Ascending aorta (tissue), 2 donors: ENCODE data around the gene NOP58. TPM values are rescaled to one million over a fixed set of nuclear protein-coding genes. Genes with fewer than 3 reads are reported as not detected.
A peak's percentile ranks its signal among the peaks of the same experiment; 100 is the strongest.

Experiments used
- DNase-seq, 2 donors: peaks; one replicate each; pipeline ENCODE4 v3.0.0-alpha.2; 2019; ENCODE audit warnings: low spot score in 2 of 2
- H3K27ac ChIP-seq, 2 donors: fragments of 200-600 bp; sonication (generic); one replicate each; pipeline ENCODE4 v1.5.1; 2016 to 2017; ENCODE audit warnings: mild to moderate bottlenecking in 1 of 2
- H3K27me3 ChIP-seq: fragments of 200-600 bp; sonication (generic); one replicate; pipeline ENCODE4 v1.5.1; 2017
- H3K36me3 ChIP-seq, 2 donors: fragments of 200-600 bp; sonication (generic); one replicate each; pipeline ENCODE4 v1.5.1; 2016
- H3K4me1 ChIP-seq, 2 donors: fragments of 200-600 bp; sonication (generic); one replicate each; pipeline ENCODE4 v1.5.1; 2016 to 2017; ENCODE audit warnings: mild to moderate bottlenecking in 1 of 2
- H3K4me3 ChIP-seq, 2 donors: fragments of 200-600 bp; sonication (generic); one replicate each; pipeline ENCODE4 v1.5.1; 2016 to 2017; ENCODE audit warnings: mild to moderate bottlenecking in 1 of 2
- H3K9me3 ChIP-seq, 2 donors: fragments of 200-600 bp; sonication (generic); one replicate each; pipeline ENCODE4 v1.5.1; 2016
- intact Hi-C: fragments of 100-400 bp; cut with DNase I; formaldehyde crosslinking; loops from one replicate; pipeline ENCODE4 v1.15.1; 2023
- total RNA-seq: library from RNA; depleted of rRNA; stranded (reverse); fragments of >200 nt; gene quantifications from one replicate; pipeline ENCODE4 v1.1.0, GENCODE V29; 2016
- TF ChIP-seq, protein P1 (sequence below), 3 experiments: fragments of 200-600 bp in 2 of 3; fragments of 450-650 bp in 1 of 3; sonication (generic) in 2 of 3; IDR thresholded peaks; one replicate each; pipeline ENCODE4 v1.5.1; 2016 to 2019; ENCODE audit warnings: antibody characterized with exemption in 3 of 3, mild to moderate bottlenecking in 1 of 3, moderate library complexity in 1 of 3

The NOP58 gene
- total RNA-seq, 1 donor from 2014 or later = 65.8 TPM

DNA sequence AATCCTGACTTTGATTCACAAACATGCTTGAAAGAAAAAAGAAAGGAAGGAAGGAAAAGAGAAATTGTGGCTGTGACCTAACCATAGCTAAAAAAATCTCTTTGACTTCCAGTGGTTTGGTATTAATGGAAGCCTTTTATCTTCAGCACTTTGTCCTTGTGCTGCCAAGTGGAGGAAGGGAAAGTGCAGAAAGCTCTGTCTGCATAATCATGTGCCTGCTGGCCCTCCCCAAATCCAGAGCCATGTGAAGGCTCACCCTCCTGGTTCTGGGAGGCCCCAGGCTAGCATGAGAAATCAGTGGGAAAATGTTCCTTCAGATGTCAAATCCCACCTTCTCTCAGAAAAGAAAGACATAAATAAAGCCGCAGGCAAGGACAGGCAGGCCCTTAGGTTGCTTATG, 62.3 kb downstream of the NOP58 start:
- no peak for DNase-seq
- no peak overlapping the region for H3K27ac ChIP-seq
- H3K9me3 ChIP-seq = no peaks in the 10 kb centered on the region
- intact Hi-C loops = no loop called here
- peaks cover 0 to 3% of the 10 kb centered on the region in 2 donors for H3K36me3 ChIP-seq
- no peaks in the 10 kb centered on the region for H3K4me1 ChIP-seq
- H3K27me3 ChIP-seq = no peaks in the 10 kb centered on the region
- TF ChIP-seq, protein P1, sequence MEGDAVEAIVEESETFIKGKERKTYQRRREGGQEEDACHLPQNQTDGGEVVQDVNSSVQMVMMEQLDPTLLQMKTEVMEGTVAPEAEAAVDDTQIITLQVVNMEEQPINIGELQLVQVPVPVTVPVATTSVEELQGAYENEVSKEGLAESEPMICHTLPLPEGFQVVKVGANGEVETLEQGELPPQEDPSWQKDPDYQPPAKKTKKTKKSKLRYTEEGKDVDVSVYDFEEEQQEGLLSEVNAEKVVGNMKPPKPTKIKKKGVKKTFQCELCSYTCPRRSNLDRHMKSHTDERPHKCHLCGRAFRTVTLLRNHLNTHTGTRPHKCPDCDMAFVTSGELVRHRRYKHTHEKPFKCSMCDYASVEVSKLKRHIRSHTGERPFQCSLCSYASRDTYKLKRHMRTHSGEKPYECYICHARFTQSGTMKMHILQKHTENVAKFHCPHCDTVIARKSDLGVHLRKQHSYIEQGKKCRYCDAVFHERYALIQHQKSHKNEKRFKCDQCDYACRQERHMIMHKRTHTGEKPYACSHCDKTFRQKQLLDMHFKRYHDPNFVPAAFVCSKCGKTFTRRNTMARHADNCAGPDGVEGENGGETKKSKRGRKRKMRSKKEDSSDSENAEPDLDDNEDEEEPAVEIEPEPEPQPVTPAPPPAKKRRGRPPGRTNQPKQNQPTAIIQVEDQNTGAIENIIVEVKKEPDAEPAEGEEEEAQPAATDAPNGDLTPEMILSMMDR (IDR thresholded peaks at IDR 0.05) = no peak
- no peak overlapping the region for H3K4me3 ChIP-seq

DNA sequence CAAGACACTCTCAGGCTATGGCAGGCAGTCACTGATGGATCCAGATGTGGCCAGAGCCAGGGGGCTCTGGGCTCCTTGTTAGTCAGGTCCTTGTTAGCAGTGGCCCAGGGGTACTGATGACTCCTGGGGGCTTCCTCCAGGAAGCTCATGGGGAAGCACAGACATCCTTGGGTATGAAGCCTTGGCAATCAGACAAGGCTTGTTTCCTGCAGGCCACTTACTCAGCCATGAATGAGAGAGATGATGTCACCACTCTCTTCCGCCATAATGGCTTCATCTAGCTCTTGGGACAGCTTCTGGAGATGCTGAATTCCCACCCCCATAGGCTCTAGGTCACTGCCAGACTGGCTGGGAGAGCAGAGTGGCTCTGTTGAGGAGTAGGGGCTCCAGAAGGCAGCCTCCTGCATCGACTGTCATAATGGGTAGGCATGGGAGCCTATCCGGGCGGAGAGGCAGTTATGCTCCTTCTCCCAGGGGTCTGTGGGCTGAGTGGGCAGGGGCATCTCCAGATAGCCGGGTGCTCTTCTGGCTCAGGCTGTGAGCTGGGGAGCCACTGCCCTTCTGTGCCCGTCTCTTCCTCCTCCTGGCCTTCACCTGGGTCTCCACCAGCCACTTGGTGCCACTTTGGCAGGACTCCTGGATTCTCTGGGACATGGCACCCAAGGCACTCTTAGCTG, 70.4 kb downstream of the NOP58 start:
- no peak overlapping the region for H3K27ac ChIP-seq
- no peaks in the 10 kb centered on the region for H3K27me3 ChIP-seq
- intact Hi-C loops = no loop called here
- TF ChIP-seq, protein P1 (IDR thresholded peaks at IDR 0.05) = no peak
- no peaks in the 10 kb centered on the region for H3K4me1 ChIP-seq
- no peak overlapping the region for H3K4me3 ChIP-seq
- H3K9me3 ChIP-seq = no peaks in the 10 kb centered on the region
- DNase-seq = peak in 1 of 2 donors; percentile 45
- no peaks in the 10 kb centered on the region for H3K36me3 ChIP-seq

GRCh38 chr2:202337151-202337550, 71.6 kb downstream of the NOP58 start:
- TF ChIP-seq, protein P1 (IDR thresholded peaks at IDR 0.05) = no peak
- no peaks in the 10 kb centered on the region for H3K9me3 ChIP-seq
- DNase-seq = peak in 1 of 2 donors; percentile 28

GRCh38 chr2:202337706-202338346, 72.3 kb downstream of the NOP58 start:
- TF ChIP-seq, protein P1 (IDR thresholded peaks at IDR 0.05) = no peak
- Histone ChIP-seq H3K4me1 (no peaks in the 10 kb centered on the region), H3K9me3 (no peaks in the 10 kb centered on the region), H3K27me3 (no peaks in the 10 kb centered on the region), H3K36me3 (no peaks in the 10 kb centered on the region), H3K27ac (no peak overlapping the region), H3K4me3 (no peak overlapping the region)
- intact Hi-C loops = no loop called here
- DNase-seq = no peak

More at GRCh38 chr2:202337151-202337550, 71.6 kb downstream of the NOP58 start:
- H3K36me3 ChIP-seq = no peaks in the 10 kb centered on the region
- H3K27me3 ChIP-seq = no peaks in the 10 kb centered on the region
- H3K27ac ChIP-seq = no peak overlapping the region
- intact Hi-C loops = no loop called here
- H3K4me3 ChIP-seq = no peak overlapping the region
- no peaks in the 10 kb centered on the region for H3K4me1 ChIP-seq

GRCh38 chr2:202339071-202339870, 73.7 kb downstream of the NOP58 start:
- Histone ChIP-seq H3K4me1 (no peaks in the 10 kb centered on the region), H3K9me3 (no peaks in the 10 kb centered on the region), H3K27ac (no peak overlapping the region), H3K36me3 (no peaks in the 10 kb centered on the region), H3K27me3 (no peaks in the 10 kb centered on the region), H3K4me3 (no peak overlapping the region)
- TF ChIP-seq, protein P1 (IDR thresholded peaks at IDR 0.05) = no peak
- intact Hi-C loops = no loop called here
- DNase-seq = no peak
